Measurements from ENCODE around the gene TMEM167A. TPM values are rescaled to one million over a fixed set of nuclear protein-coding genes. Genes with fewer than 3 reads are reported as not detected.

The TMEM167A gene
- total and polyA plus RNA-seq, 2 of the 4 experiments (the other 2 are of a cell fraction) = 34.6 to 45.1 TPM

- no peak overlapping the region for H2BK5ac ChIP-seq (ENCODE audit: low read depth, low read length, poor library complexity, severe bottlenecking)
- no peak overlapping the region for H3K4me2 ChIP-seq (ENCODE audit: low read depth, low read length)
- H2AFZ ChIP-seq (replicated peaks; ENCODE audit: low read length, poor library complexity) = no peak overlapping the region
- H3K56ac ChIP-seq (ENCODE audit: extremely low read depth, insufficient read depth, low read length) = no peak overlapping the region
- H4K20me1 ChIP-seq (ENCODE audit: insufficient read depth, low read length) = peaks cover 50% of the 10 kb centered on the region
- ChIA-PET CTCF (no interaction called here), POLR2A (ENCODE audit: unreplicated experiment) (interaction anchor here (0.6 kb wide), 1 partner anchor 269 kb away, joined by 19 read pairs; no protein-coding TSS in a partner anchor)
- intact Hi-C loops (cut with micrococcal nuclease) (no loop called here), dilution Hi-C loops (cut with HindIII; ENCODE audit: low sequenced_read_pairs, unreplicated experiment) (no loop called here), in situ Hi-C loops (cut with MboI; ENCODE audit: low sequenced_read_pairs) (loop anchor here (25.0 kb wide), 1 partner anchor 704 kb away; no protein-coding TSS in a partner anchor)
- no peak overlapping the region for H3K27ac ChIP-seq (ENCODE audit: insufficient read depth, low read length)
- no peak overlapping the region for H4K8ac ChIP-seq (ENCODE audit: low read depth in 2 of 2, low read length in 2 of 2)
- H3K9me3 ChIP-seq (ENCODE audit: control insufficient read depth, insufficient read depth, low read length) = no peaks in the 10 kb centered on the region
- peaks cover 4 to 43% of the 10 kb centered on the region in 2 experiments; a peak in 3 of 4 replicates for H3K79me1 ChIP-seq (ENCODE audit: low read depth in 1 of 2, low read length in 2 of 2)
- no peaks in the 10 kb centered on the region; the same call in 1 of the 2 replicates for H3K36me3 ChIP-seq (ENCODE audit: control insufficient read depth, insufficient read depth, low read length)
- H3K14ac ChIP-seq (replicated peaks; ENCODE audit: low read depth, low read length) = no peak overlapping the region
- no peak overlapping the region for H4K5ac ChIP-seq (ENCODE audit: low read depth, low read length)
- TF ChIP-seq SMC3 (IDR thresholded peaks at IDR 0.05; ENCODE audit: low read depth, low read length) (no peak), POLR2A (IDR thresholded peaks at IDR 0.05; ENCODE audit: low read depth, low read length) (no peak), BHLHE40 (IDR thresholded peaks at IDR 0.05; ENCODE audit: low read depth, low read length) (no peak), MAFK (IDR thresholded peaks at IDR 0.05; ENCODE audit: low read depth, low read length) (no peak)
- peaks cover 3% of the 10 kb centered on the region; the same call in 1 of the 2 replicates for H3K4me1 ChIP-seq (ENCODE audit: control insufficient read depth, insufficient read depth, low read length)
- no peak overlapping the region for H3K18ac ChIP-seq (ENCODE audit: low read depth, low read length)
- H3K23ac ChIP-seq (ENCODE audit: low read depth, low read length) = no peak overlapping the region
- H4K91ac ChIP-seq (ENCODE audit: insufficient read depth, low read depth, low read length) = no peak overlapping the region
- DNase-seq (no peak), ATAC-seq (ENCODE audit: low read depth) (no peak)
- H3K4me3 ChIP-seq (ENCODE audit: insufficient read depth, low read depth, low read length) = no peak overlapping the region
- H3K4ac ChIP-seq (ENCODE audit: low read depth, low read length) = no peak overlapping the region
- H2AK9ac ChIP-seq (replicated peaks; ENCODE audit: low read depth, low read length, poor library complexity) = no peak overlapping the region
- H2BK15ac ChIP-seq (ENCODE audit: low read depth, low read length) = no peak overlapping the region
- H3K9ac ChIP-seq (ENCODE audit: low read depth, low read length) = no peak overlapping the region
- BruUV-seq (replicated peaks) = no TSS peak
- H2BK120ac ChIP-seq (ENCODE audit: low read depth, low read length) = no peak overlapping the region
- H2AK5ac ChIP-seq (ENCODE audit: low read depth, low read length) = no peak overlapping the region
- no CpG with 5 or more reads among the region's 3 CpGs for WGBS, 2 experiments (ENCODE audit: extremely low coverage in 2 of 2, insufficient read length in 1 of 2)
- no peak overlapping the region for H2BK20ac ChIP-seq (ENCODE audit: low read depth, low read length)
- no peaks in the 10 kb centered on the region; the same call in 1 of the 2 replicates for H3K9me1 ChIP-seq (ENCODE audit: insufficient read depth, low read length)
- no peaks in the 10 kb centered on the region for H3K27me3 ChIP-seq (ENCODE audit: control insufficient read depth, insufficient read depth, low read length)
These were observed 10.6 kb downstream of the TMEM167A start for GRCh38 chr5:83066548-83067110.

Measured in IMR-90 (cell line).